Activated CD4-positive, alpha-beta memory T cell treated with anti-CD3 and anti-CD28 coated beads, Interleukin-2, amount 10 ng/mL, durations not matched to agents 7 days and 5 days (primary cell): ENCODE measurements around the gene FXYD3. TPM values are rescaled to one million over a fixed set of nuclear protein-coding genes. Genes with fewer than 3 reads are reported as not detected.

Experiments used
- CTCF ChIA-PET: fragments of 350-600 bp; sonication (Branson Sonifier 250); formaldehyde crosslinking; loops from one replicate; lab custom pipeline; 2021; ENCODE audit warnings: antibody characterized with exemption, inconsistent platforms; lab: Charles Lee
- POLR2A ChIA-PET: fragments of 350-600 bp; sonication (Branson Sonifier 250); formaldehyde crosslinking; loops from one replicate; lab custom pipeline; 2021; ENCODE audit warnings: antibody characterized with exemption; lab: Charles Lee
- DNase-seq: peaks from one replicate; pipeline ENCODE4 v3.0.0-alpha.2; 2020
- H3K27ac Mint-ChIP-seq: one replicate; pipeline ENCODE4 v1.8.0; 2021; ENCODE audit warnings: mild to moderate bottlenecking, mixed read lengths
- H3K27me3 Mint-ChIP-seq: one replicate; pipeline ENCODE4 v1.8.0; 2021; ENCODE audit warnings: mixed read lengths
- H3K36me3 Mint-ChIP-seq: one replicate; pipeline ENCODE4 v1.8.0; 2021; ENCODE audit warnings: low read depth, mixed read lengths
- H3K4me1 Mint-ChIP-seq: one replicate; pipeline ENCODE4 v1.8.0; 2021; ENCODE audit warnings: mixed read lengths
- H3K4me3 Mint-ChIP-seq: one replicate; pipeline ENCODE4 v1.8.0; 2021; ENCODE audit warnings: mild to moderate bottlenecking, mixed read lengths
- H3K9me3 Mint-ChIP-seq: one replicate; pipeline ENCODE4 v1.8.0; 2021; ENCODE audit warnings: mixed read lengths
- total RNA-seq, 2 experiments: library from RNA; stranded (reverse); gene quantifications; one replicate each; pipeline ENCODE4 v1.2.3, GENCODE V29; 2021

The FXYD3 gene
- total RNA-seq, 2 experiments from 2014 or later, result not detected

DNA sequence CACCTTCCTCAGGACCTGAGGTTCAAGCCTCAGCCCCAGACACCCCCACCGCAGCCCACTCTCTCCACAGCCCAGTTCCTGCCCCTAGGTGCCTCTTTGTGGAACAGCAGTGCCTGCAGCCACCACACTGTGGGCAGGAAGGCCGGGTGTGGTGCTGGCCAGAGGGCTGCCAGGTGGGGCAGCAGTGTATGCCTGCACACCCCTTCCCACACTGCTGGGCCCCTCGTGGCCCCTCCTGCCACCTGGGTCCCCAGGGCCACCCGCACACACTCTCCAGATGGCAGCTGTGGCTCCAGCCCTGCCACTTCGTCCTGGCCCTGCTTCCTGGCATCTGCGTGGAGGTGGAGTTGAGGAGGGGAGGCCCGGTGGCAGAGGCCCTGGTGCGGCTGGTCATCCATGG, 39.0 kb upstream of the FXYD3 start:
- CTCF ChIA-PET, result no interaction called here
- no peaks in the 10 kb centered on the region for H3K36me3 Mint-ChIP-seq

GRCh38 chr19:35077411-35078223, 38.0 kb upstream of the FXYD3 start:
- Mint-ChIP-seq H3K27me3 (peaks cover 5% of the 10 kb centered on the region), H3K4me1 (no peaks in the 10 kb centered on the region), H3K36me3 (no peaks in the 10 kb centered on the region), H3K4me3 (no peak overlapping the region), H3K9me3 (no peaks in the 10 kb centered on the region), H3K27ac (no peak overlapping the region)
- ChIA-PET POLR2A (no interaction called here), CTCF (no interaction called here)
- DNase-seq, result no peak

More for the DNA sequence above, 39.0 kb upstream of the FXYD3 start:
- no peak overlapping the region for H3K4me3 Mint-ChIP-seq
- H3K27me3 Mint-ChIP-seq, result peaks cover 5% of the 10 kb centered on the region
- no peak overlapping the region for H3K27ac Mint-ChIP-seq
- no peaks in the 10 kb centered on the region for H3K4me1 Mint-ChIP-seq
- no peaks in the 10 kb centered on the region for H3K9me3 Mint-ChIP-seq
- POLR2A ChIA-PET, result no interaction called here
- no peak for DNase-seq

DNA sequence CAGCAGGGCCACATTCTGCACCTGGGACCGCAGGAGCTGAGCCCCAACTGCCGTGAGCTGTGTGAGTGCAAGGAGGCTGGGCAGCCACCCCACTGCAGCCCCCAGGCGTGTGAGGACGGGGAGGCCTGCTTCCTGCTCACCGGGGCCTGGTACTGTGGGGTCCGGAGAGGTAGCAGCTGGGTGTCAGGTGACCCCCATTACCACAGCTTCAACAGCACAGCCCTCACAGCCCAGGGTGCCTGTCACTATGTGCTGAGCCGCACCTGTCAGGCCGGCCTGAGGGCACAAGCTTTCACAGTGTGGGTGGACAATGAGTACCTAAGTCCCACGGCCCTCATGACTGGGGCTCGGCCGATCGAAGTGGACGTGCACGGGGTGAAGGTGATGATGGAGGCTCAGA, 35.8 kb upstream of the FXYD3 start:
- Mint-ChIP-seq H3K9me3 (no peaks in the 10 kb centered on the region), H3K27ac (no peak overlapping the region), H3K4me3 (no peak overlapping the region), H3K27me3 (peaks cover 5% of the 10 kb centered on the region), H3K4me1 (no peaks in the 10 kb centered on the region), H3K36me3 (no peaks in the 10 kb centered on the region)
- CTCF ChIA-PET, result no interaction called here
- no peak for DNase-seq
- POLR2A ChIA-PET, result no interaction called here

DNA sequence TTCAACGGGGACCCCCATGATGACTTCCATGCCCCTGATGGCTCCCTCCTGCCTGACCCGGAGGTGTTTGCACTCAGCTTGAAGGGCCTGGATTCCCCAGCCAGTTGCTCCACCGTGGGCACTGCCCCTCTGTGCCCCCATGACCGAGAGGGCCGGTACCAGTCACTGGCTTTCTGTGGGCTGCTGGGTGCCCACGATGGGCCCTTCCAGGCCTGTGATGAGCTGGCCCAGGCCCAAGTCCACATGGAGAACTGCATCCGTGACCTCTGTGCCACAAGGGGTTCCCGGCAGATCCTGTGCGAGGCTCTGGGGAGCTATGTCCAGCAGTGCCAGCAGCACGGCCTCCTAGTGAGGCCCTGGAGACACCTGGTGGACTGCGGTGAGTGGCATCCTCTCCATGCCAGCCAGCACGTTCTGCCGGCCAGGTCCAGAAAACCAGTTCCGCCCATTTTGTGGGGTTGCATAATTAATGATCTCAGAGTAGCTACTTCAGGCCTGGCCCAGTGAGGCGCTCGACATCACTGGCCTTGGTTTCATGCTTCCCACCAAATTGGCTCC, 34.9 kb upstream of the FXYD3 start:
- DNase-seq, result no peak
- CTCF ChIA-PET, result no interaction called here
- Mint-ChIP-seq H3K36me3 (no peaks in the 10 kb centered on the region), H3K4me3 (no peak overlapping the region), H3K4me1 (no peaks in the 10 kb centered on the region), H3K9me3 (no peaks in the 10 kb centered on the region), H3K27ac (no peak overlapping the region), H3K27me3 (peaks cover 5% of the 10 kb centered on the region)
- POLR2A ChIA-PET, result no interaction called here

DNA sequence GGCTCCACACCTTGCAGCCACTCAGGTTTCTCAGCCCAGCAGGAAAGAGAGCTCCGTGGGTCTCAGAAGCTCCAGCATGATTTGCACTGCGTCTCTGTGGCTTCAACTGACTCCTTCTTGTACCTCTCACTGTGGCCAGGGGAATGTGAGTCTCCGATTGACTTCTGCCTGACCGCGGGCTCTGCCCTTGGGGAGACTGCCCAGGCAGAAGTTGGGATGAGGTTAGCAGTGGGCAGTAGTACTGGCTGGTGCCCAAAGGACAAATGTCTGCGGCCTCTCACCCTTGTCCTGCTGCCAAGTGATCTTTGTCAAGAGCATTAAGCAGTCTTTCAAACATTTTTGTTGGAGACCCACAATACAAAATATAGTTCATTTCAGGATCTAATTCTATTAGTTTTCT, 34.4 kb upstream of the FXYD3 start:
- Mint-ChIP-seq H3K4me1 (no peaks in the 10 kb centered on the region), H3K27ac (no peak overlapping the region), H3K4me3 (no peak overlapping the region), H3K27me3 (peaks cover 5% of the 10 kb centered on the region), H3K9me3 (no peaks in the 10 kb centered on the region), H3K36me3 (no peaks in the 10 kb centered on the region)
- ChIA-PET CTCF (no interaction called here), POLR2A (no interaction called here)
- no peak for DNase-seq

DNA sequence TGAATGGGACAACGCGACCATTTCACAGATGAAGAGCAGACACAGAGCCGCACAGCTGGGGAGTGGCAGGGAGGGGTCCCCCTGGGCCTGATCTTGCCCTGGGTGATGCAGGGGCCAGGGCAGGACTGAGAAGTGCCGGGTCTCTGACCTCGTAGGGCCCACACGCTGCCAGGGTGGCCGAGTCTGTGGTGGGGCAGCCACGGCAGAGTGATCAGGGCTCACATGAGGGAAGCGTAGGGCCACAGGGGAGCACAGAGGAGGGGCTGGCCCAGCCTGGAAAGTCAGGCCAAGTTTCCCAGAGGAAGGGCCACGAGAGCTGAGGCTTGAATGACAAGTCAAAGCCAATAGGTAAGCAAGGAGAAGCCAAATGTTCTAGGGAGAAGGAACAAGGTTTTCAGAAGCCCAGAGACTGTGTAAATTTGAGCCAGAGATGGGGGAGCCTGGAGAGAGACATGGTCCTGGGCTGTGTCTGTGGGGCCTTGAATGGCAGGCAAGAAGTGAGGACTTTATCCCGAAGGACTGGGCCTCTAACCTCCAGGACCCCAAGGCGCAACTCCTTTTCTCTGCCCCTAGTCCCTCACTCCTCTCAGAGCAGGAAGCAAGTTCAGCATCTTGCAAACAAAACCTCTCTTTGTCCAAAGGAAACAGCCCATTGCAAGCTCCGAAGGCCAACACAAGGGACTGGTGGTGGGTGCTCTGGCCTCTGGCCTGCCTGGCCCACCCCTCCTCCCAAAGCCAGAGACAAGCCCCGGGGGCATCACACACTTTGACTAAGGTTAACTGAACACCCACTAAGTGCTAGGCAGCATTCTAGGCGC, 31.7 kb upstream of the FXYD3 start:
- CTCF ChIA-PET, result no interaction called here
- no peaks in the 10 kb centered on the region for H3K36me3 Mint-ChIP-seq
- H3K27ac Mint-ChIP-seq, result no peak overlapping the region
- H3K9me3 Mint-ChIP-seq, result no peaks in the 10 kb centered on the region
- POLR2A ChIA-PET, result no interaction called here
- DNase-seq, result no peak
- no peak overlapping the region for H3K4me3 Mint-ChIP-seq
- H3K27me3 Mint-ChIP-seq, result peaks cover 4% of the 10 kb centered on the region
- H3K4me1 Mint-ChIP-seq, result no peaks in the 10 kb centered on the region

DNA sequence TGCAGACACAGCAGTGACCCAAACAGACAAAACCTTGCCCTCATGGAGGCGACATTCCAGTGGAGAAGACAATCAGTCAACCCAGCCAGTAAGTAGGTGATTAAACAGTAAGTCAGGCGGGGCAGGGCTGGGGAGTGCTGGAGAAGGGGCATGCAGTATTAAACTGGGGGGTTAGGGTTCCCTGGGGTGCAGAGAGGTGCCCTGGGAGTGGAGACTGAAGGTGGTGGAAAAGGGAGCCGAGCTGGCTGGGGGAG, 31.2 kb upstream of the FXYD3 start:
- no peak for DNase-seq
- Mint-ChIP-seq H3K27ac (no peak overlapping the region), H3K4me1 (no peaks in the 10 kb centered on the region), H3K9me3 (no peaks in the 10 kb centered on the region), H3K4me3 (no peak overlapping the region), H3K36me3 (no peaks in the 10 kb centered on the region), H3K27me3 (peaks cover 1% of the 10 kb centered on the region)
- CTCF ChIA-PET, result no interaction called here
- POLR2A ChIA-PET, result no interaction called here

DNA sequence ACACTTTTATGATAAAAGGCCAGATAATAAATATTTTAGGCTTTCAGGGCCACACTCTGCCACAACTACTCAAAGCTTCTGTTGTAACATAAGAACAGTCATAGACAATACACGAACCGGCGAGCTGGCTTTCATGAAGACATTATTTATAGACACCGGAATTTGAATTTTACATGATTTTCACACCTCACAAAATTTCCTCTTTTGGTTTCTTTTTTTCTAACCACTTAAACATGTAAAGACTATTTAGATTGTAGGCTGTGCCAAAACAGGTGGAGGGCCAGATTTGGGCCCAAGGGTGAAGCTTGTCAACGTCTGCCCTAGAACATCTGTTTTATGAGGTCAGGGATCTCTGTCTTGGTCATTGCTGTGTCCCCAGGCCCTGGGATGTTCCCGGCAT, 29.7 kb upstream of the FXYD3 start:
- H3K36me3 Mint-ChIP-seq, result no peaks in the 10 kb centered on the region
- no peaks in the 10 kb centered on the region for H3K9me3 Mint-ChIP-seq
- H3K4me3 Mint-ChIP-seq, result no peak overlapping the region
- CTCF ChIA-PET, result no interaction called here
- no peaks in the 10 kb centered on the region for H3K4me1 Mint-ChIP-seq
- POLR2A ChIA-PET, result interaction anchor here (1.7 kb wide), 1 partner anchor 10 kb away, joined by 4 read pairs; no protein-coding TSS in a partner anchor
- no peak for DNase-seq
- peaks cover 5% of the 10 kb centered on the region for H3K27me3 Mint-ChIP-seq
- H3K27ac Mint-ChIP-seq, result no peak overlapping the region

DNA sequence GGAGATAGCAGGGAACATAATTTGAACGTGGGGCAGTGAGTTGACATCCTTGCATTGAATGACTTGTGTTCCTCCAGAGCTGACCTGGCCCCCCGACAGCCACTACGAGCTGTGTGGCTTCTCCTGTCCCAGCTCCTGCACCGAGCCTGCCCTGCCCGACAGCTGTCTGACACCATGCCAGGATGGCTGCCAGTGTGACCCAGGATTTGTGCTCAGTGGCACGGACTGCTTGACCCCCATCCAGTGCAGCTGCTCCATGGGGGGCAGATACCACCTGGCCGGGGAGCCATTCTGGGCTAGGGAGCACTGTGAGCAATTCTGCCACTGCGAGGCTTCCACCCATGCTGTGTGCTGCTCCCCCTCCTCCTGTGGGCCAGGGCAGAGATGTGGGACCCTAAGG, 29.2 kb upstream of the FXYD3 start:
- Mint-ChIP-seq H3K4me3 (no peak overlapping the region), H3K4me1 (no peaks in the 10 kb centered on the region), H3K27me3 (peaks cover 5% of the 10 kb centered on the region), H3K9me3 (no peaks in the 10 kb centered on the region), H3K27ac (no peak overlapping the region), H3K36me3 (no peaks in the 10 kb centered on the region)
- POLR2A ChIA-PET, result interaction anchor here (1.7 kb wide), 1 partner anchor 10 kb away, joined by 4 read pairs; no protein-coding TSS in a partner anchor
- CTCF ChIA-PET, result interaction anchor here (1.4 kb wide), 1 partner anchor 20 kb away, joined by 5 read pairs; no protein-coding TSS in a partner anchor
- DNase-seq, result no peak

GRCh38 chr19:35087393-35087792, 28.2 kb upstream of the FXYD3 start:
- Mint-ChIP-seq H3K27me3 (peaks cover 5% of the 10 kb centered on the region), H3K4me1 (no peaks in the 10 kb centered on the region), H3K36me3 (no peaks in the 10 kb centered on the region), H3K4me3 (no peak overlapping the region), H3K9me3 (no peaks in the 10 kb centered on the region), H3K27ac (no peak overlapping the region)
- POLR2A ChIA-PET, result interaction anchor here (1.7 kb wide), 1 partner anchor 9 kb away, joined by 4 read pairs; no protein-coding TSS in a partner anchor
- no peak for DNase-seq
- CTCF ChIA-PET, result interaction anchor here (1.4 kb wide), 1 partner anchor 21 kb away, joined by 5 read pairs; no protein-coding TSS in a partner anchor

DNA sequence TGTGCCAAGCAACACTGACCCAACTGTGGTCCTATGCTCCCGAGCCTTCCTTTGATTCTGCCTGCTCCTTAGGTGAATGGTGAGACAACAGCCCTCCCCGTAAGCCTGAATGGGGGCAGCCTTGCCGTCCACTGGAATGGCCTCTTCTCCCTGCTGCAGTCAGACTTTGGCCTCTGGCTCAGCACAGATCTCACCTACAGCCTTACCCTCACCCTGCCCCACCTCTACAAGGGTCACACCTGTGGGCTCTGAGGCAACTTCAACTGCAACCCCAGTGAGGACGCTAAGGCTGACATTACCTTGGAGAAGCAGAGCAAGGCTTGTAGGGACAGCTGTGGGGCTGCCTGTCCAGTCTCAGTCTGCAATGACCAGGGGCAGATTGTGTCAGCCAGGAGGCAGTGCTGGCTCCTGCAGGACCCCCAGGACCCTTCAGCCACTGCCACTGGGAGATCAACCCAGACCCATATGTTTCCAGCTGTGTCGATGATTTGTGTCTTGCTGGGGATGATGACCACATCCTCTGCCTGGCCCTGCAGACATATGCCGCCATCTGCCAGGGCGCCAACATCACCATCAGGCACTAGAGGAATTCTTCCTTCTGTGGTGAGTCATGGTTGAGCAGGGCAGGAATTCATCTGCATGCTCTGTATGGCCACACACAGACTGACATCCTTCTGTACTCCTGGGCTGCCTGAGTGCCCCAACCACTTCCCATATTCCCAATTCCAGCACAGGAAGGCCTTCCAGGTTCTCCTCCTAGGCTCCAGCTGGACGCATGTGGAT, 27.3 kb upstream of the FXYD3 start:
- Mint-ChIP-seq H3K27ac (no peak overlapping the region), H3K4me1 (no peaks in the 10 kb centered on the region), H3K36me3 (no peaks in the 10 kb centered on the region), H3K4me3 (no peak overlapping the region), H3K9me3 (no peaks in the 10 kb centered on the region), H3K27me3 (peaks cover 5% of the 10 kb centered on the region)
- no peak for DNase-seq
- ChIA-PET CTCF (no interaction called here), POLR2A (no interaction called here)

DNA sequence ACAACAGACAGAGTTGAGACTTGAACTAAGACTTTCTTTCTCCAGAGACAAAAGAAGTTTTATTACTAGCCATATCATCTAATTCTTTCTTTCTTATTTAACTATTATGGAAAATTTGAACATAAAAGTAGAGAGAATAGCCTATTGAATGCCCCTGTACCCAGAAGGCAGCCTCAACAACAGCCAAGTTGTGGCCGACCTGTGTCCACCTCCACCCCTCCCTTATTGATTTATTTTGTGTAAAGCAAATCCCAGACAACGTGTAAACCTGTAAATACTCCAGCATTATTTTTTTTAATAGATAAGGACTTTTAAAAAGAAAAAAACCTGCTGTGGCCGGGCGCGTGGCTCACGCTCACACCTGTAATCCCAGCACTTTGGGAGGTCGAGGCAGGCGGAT, 26.1 kb upstream of the FXYD3 start:
- Mint-ChIP-seq H3K4me1 (no peaks in the 10 kb centered on the region), H3K36me3 (no peaks in the 10 kb centered on the region), H3K4me3 (no peak overlapping the region), H3K27me3 (peaks cover 5% of the 10 kb centered on the region), H3K27ac (no peak overlapping the region), H3K9me3 (no peaks in the 10 kb centered on the region)
- POLR2A ChIA-PET, result no interaction called here
- DNase-seq, result no peak
- CTCF ChIA-PET, result no interaction called here

- no peaks in the 10 kb centered on the region for H3K36me3 Mint-ChIP-seq
- POLR2A ChIA-PET, result no interaction called here
- no peaks in the 10 kb centered on the region for H3K4me1 Mint-ChIP-seq
- no peak for DNase-seq
- no peaks in the 10 kb centered on the region for H3K9me3 Mint-ChIP-seq
- no peak overlapping the region for H3K4me3 Mint-ChIP-seq
- peaks cover 5% of the 10 kb centered on the region for H3K27me3 Mint-ChIP-seq
- no peak overlapping the region for H3K27ac Mint-ChIP-seq
- CTCF ChIA-PET, result interaction anchor here (1.0 kb wide), 1 partner anchor 17 kb away, joined by 3 read pairs; no protein-coding TSS in a partner anchor
Measured at GRCh38 chr19:35090160-35090505, 25.5 kb upstream of the FXYD3 start.
